ENCODE data around the gene FCRL6. TPM values are rescaled to one million over a fixed set of nuclear protein-coding genes. Genes with fewer than 3 reads are reported as not detected.

FCRL6 gene
- total and polyA plus RNA-seq, 2 of the 13 experiments (the other 11 are each of a cell fraction or from before 2014, with no cell fraction given), result not detected

GRCh38 chr1:159830722-159831121 is 28.6 kb downstream of the FCRL6 start (continued):
- TF ChIP-seq TFDP2 (CRISPR knock-in tag; IDR thresholded peaks at IDR 0.05), result no peak
- TF ChIP-seq KDM5B (CRISPR knock-in tag; IDR thresholded peaks at IDR 0.05; ENCODE audit: borderline replicate concordance), result no peak
- TF ChIP-seq KAT2B (IDR thresholded peaks at IDR 0.05; ENCODE audit: borderline replicate concordance, low read depth, low read length), result no peak
- no peak for TF ChIP-seq SIN3A (IDR thresholded peaks at IDR 0.05; ENCODE audit: borderline replicate concordance, low read depth, low read length)
- no peak for TF ChIP-seq TEF (CRISPR knock-in tag; IDR thresholded peaks at IDR 0.05)
- no peak for TF ChIP-seq TRIM22 (IDR thresholded peaks at IDR 0.05)
- no peak for TF ChIP-seq KLF16 (CRISPR knock-in tag; IDR thresholded peaks at IDR 0.05)
- no peak for TF ChIP-seq ZNF550 (CRISPR knock-in tag; IDR thresholded peaks at IDR 0.05; ENCODE audit: borderline replicate concordance)
- TF ChIP-seq XBP1 (CRISPR knock-in tag; IDR thresholded peaks at IDR 0.05), result no peak

GRCh38 chr1:159831412-159832141 is 29.4 kb downstream of the FCRL6 start:
- BruUV-seq (replicated peaks), result no TSS peak
- Histone ChIP-seq H3K9me3 (ENCODE audit: low read length) (no peaks in the 10 kb centered on the region), H3K27ac (ENCODE audit: extremely low read length, insufficient read depth, low read length) (no peak overlapping the region), H4K20me1 (ENCODE audit: insufficient read depth, low read length) (no peaks in the 10 kb centered on the region), H3K27me3 (ENCODE audit: control insufficient read depth in 1 of 2, insufficient read depth in 2 of 2, low read length in 2 of 2) (peaks cover 3 to 12% of the 10 kb centered on the region in 2 experiments; a peak in 4 of 5 replicates), H3K4me2 (ENCODE audit: low read depth, low read length) (no peak overlapping the region), H3K4me3 (replicated peaks in 1 of 3; ENCODE audit: insufficient read depth in 1 of 3, low read depth in 2 of 3, low read length in 3 of 3) (no peak overlapping the region), H3K9ac (ENCODE audit: insufficient read depth, low read depth, low read length) (no peak overlapping the region), H3K79me2 (ENCODE audit: insufficient read depth, low read length) (no peaks in the 10 kb centered on the region), H3K36me3 (replicated peaks in 1 of 2; ENCODE audit: control insufficient read depth in 1 of 2, insufficient read depth in 2 of 2, low read length in 2 of 2) (no peaks in the 10 kb centered on the region), H2AFZ (ENCODE audit: low read length) (no peak overlapping the region), H3K4me1 (ENCODE audit: insufficient read depth, low read length) (no peaks in the 10 kb centered on the region)
- no peak for ATAC-seq
- POLR2A ChIA-PET, result no interaction called here
- WGBS (ENCODE audit: low lambda C conversion rate), result 18% methylated on average over 7 of the region's 7 CpGs
- FAIRE-seq, result no peak
- CTCF ChIA-PET (ENCODE audit: low intra/inter-chr PET ratio, low total read pairs), result no interaction called here
- in situ Hi-C loops (cut with HindIII; ENCODE audit: extremely low pct_ligation_motif_present, low pct_unique_long_range_greater_than_20kb) (no loop called here), intact Hi-C loops (cut with micrococcal nuclease; ENCODE audit: unreplicated experiment) (no loop called here)
- no peak for DNase-seq (ENCODE audit: low spot score)
- TF ChIP-seq ZNF687 (CRISPR knock-in tag; IDR thresholded peaks at IDR 0.05) (no peak), PAX8 (CRISPR knock-in tag; IDR thresholded peaks at IDR 0.05; ENCODE audit: borderline replicate concordance) (no peak), USF2 (IDR thresholded peaks at IDR 0.05; ENCODE audit: low read depth, low read length) (no peak), USF2 (CRISPR knock-in tag; IDR thresholded peaks at IDR 0.05; ENCODE audit: borderline replicate concordance) (no peak)

Data from HepG2 (cell line).